OCI-LY3 (cell line): ENCODE measurements around the gene PPP2R5C.

Source experiments
- H2AFZ ChIP-seq: fragments of 200-600, 300-600 bp; shearing (Covaris generic); 2 replicates; pipeline ENCODE4 v1.6.0; 2014; ENCODE audit warnings: antibody characterized with exemption, low read depth, low read length
- H3K27ac ChIP-seq: fragments of 200-600, 300-600 bp; sonication (generic); 2 replicates; pipeline ENCODE4 v1.5.1; 2014; ENCODE audit warnings: mild to moderate bottlenecking, low read length, moderate library complexity, mixed read lengths
- H3K27me3 ChIP-seq: fragments of 200-600, 300-600 bp; sonication (generic); 2 replicates; pipeline ENCODE4 v1.6.1; 2014; ENCODE audit warnings: low read depth, low read length, mixed read lengths
- H3K36me3 ChIP-seq: fragments of 200-600, 300-600 bp; sonication (generic); replicated peaks from 2 replicates; pipeline ENCODE3; 2014; ENCODE audit warnings: low read depth, low read length, mixed read lengths
- H3K4me1 ChIP-seq: fragments of 300-600, 200-600 bp; sonication (generic); 2 replicates; pipeline ENCODE4 v1.6.1; 2014; ENCODE audit warnings: low read length, mixed read lengths
- H3K4me2 ChIP-seq: fragments of 200-600, 300-600 bp; sonication (generic); 2 replicates; pipeline ENCODE4 v1.6.1; 2014; ENCODE audit warnings: low read length, mixed read lengths
- H3K4me3 ChIP-seq: fragments of 300-600, 200-600 bp; sonication (generic); 2 replicates; pipeline ENCODE4 v1.5.1; 2014; ENCODE audit warnings: antibody characterized with exemption, mild to moderate bottlenecking, low read length, moderate library complexity
- H3K79me2 ChIP-seq: fragments of 300-600, 200-600 bp; shearing (Covaris generic); 2 replicates; pipeline ENCODE4 v1.6.1; 2014; ENCODE audit warnings: mild to moderate bottlenecking, low read length, mixed read lengths
- H3K9ac ChIP-seq: fragments of 300-600, 200-600 bp; shearing (Covaris generic); 2 replicates; pipeline ENCODE4 v1.6.0; 2014; ENCODE audit warnings: mild to moderate bottlenecking, low read length, moderate library complexity
- H3K9me3 ChIP-seq: fragments of 200-600, 300-600 bp; shearing (Covaris generic); 2 replicates; pipeline ENCODE4 v1.6.1; 2014; ENCODE audit warnings: low read length, mixed read lengths; ENCODE audit not compliant: insufficient read depth
- H4K20me1 ChIP-seq: fragments of 200-600, 300-600 bp; sonication (generic); 2 replicates; pipeline ENCODE4 v1.6.1; 2016; ENCODE audit warnings: low read length, mixed read lengths; ENCODE audit not compliant: insufficient read depth
- EZH2phosphoT487 ChIP-seq: fragments of 200-600 bp; shearing (Covaris generic); IDR thresholded peaks from 2 replicates; pipeline ENCODE4 v1.6.1; 2018; ENCODE audit warnings: antibody characterized with exemption, mixed run types, low read depth
- TF ChIP-seq, protein P1 (sequence below): fragments of 200-600, 300-600 bp; sonication (generic); IDR thresholded peaks from 2 replicates; pipeline ENCODE4 v1.5.1; 2014; ENCODE audit warnings: antibody characterized with exemption, low read length, low read depth

Gene PPP2R5C

DNA sequence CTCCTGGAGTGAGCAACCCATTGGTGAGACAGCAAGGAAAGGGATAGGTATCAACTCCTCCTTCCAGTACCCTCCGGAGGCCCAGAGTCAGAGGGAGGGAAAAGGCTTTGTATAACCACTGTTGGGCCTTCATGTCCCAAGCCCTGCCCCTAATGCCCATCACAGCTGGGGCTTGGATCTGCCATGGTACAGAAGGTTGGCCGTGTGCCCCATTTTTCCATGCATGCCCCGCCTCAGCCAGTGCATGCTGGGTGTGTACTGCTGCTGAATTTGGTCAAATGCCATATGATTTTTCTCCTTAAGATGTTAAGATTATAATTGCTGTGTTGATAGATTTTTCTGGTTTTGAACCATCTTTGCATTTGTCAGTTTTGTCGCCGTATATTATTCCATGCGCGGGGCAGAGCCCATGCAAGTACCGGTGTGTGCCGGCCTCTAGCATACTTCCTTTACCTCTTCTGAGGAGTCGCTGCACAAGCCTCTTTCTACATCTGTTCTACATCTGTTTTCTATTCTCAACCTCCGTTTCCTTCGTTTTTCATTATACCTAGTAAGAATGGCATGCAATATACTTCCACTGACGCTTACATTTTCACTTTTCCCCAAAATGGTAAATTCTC is 26.6 kb downstream of the PPP2R5C start:
- no peaks in the 10 kb centered on the region for H3K36me3 ChIP-seq
- no peaks in the 10 kb centered on the region for H4K20me1 ChIP-seq
- peaks cover 10% of the 10 kb centered on the region for H3K4me1 ChIP-seq
- no peaks in the 10 kb centered on the region for H3K9me3 ChIP-seq
- H3K27me3 ChIP-seq, result no peaks in the 10 kb centered on the region
- H2AFZ ChIP-seq, result no peak overlapping the region
- H3K27ac ChIP-seq, result no peak overlapping the region
- no peak overlapping the region for H3K4me3 ChIP-seq
- no peak overlapping the region for H3K4me2 ChIP-seq
- TF ChIP-seq, protein P1, sequence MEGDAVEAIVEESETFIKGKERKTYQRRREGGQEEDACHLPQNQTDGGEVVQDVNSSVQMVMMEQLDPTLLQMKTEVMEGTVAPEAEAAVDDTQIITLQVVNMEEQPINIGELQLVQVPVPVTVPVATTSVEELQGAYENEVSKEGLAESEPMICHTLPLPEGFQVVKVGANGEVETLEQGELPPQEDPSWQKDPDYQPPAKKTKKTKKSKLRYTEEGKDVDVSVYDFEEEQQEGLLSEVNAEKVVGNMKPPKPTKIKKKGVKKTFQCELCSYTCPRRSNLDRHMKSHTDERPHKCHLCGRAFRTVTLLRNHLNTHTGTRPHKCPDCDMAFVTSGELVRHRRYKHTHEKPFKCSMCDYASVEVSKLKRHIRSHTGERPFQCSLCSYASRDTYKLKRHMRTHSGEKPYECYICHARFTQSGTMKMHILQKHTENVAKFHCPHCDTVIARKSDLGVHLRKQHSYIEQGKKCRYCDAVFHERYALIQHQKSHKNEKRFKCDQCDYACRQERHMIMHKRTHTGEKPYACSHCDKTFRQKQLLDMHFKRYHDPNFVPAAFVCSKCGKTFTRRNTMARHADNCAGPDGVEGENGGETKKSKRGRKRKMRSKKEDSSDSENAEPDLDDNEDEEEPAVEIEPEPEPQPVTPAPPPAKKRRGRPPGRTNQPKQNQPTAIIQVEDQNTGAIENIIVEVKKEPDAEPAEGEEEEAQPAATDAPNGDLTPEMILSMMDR, result no peak
- TF ChIP-seq EZH2phosphoT487, result no peak
- H3K79me2 ChIP-seq, result no peaks in the 10 kb centered on the region
- H3K9ac ChIP-seq, result no peak overlapping the region

DNA sequence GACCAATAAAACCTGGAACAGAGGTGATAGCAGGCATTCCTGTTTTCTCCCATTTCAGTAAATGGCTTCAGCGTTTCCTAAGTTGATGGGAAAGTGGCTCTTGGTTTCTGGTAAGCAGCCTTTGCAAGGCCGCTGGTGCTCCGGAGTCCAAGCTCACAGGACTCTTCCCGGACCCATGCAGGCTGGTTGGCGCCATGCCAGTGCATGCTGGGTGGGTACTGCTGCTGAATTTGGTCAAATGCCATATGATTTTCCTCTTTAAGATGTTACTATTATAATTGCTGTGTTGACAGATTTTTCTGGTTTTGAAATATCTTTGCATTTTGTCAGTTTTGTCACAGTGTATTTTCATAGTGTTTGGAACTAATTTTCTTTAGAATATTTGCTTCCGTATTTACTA is 27.7 kb downstream of the PPP2R5C start:
- TF ChIP-seq EZH2phosphoT487, result no peak
- TF ChIP-seq, protein P1, result no peak
- Histone ChIP-seq H3K36me3 (no peaks in the 10 kb centered on the region), H3K27me3 (no peaks in the 10 kb centered on the region), H3K4me1 (peaks cover 10% of the 10 kb centered on the region), H3K9ac (no peak overlapping the region), H3K4me3 (no peak overlapping the region), H3K9me3 (0 out of 2 replicates have a peak, but pooled peaks cover 3% of the 10 kb centered on the region), H3K27ac (no peak overlapping the region), H3K4me2 (no peak overlapping the region), H3K79me2 (no peaks in the 10 kb centered on the region), H4K20me1 (no peaks in the 10 kb centered on the region), H2AFZ (no peak overlapping the region)

DNA sequence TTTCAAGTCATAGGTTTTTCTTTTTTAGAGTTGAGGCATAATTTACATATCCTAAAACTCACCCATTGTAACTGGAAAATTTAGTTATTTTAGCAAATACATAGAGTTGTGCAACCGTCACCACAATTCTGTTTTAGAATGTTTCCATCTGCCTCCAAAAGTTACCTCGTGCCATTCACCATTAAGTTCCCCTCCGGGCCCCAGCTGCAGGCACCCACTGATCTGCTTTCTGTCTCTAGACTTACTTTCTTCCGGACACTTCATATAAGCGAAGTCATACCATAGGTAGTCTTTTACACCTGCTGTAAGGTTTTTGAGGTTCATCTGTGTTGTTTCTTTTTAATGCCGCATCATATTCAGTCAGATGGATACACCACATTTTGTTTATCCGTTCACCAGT is 28.7 kb downstream of the PPP2R5C start:
- H3K36me3 ChIP-seq, result no peaks in the 10 kb centered on the region
- H4K20me1 ChIP-seq, result no peaks in the 10 kb centered on the region
- no peak overlapping the region for H3K4me3 ChIP-seq
- no peaks in the 10 kb centered on the region for H3K27me3 ChIP-seq
- 0 out of 2 replicates have a peak, but pooled peaks cover 3% of the 10 kb centered on the region for H3K9me3 ChIP-seq
- H3K9ac ChIP-seq, result no peak overlapping the region
- no peak overlapping the region for H3K4me2 ChIP-seq
- no peaks in the 10 kb centered on the region for H3K79me2 ChIP-seq
- no peak for TF ChIP-seq EZH2phosphoT487
- TF ChIP-seq, protein P1, result no peak
- H2AFZ ChIP-seq, result no peak overlapping the region
- peaks cover 10% of the 10 kb centered on the region for H3K4me1 ChIP-seq
- no peak overlapping the region for H3K27ac ChIP-seq

DNA sequence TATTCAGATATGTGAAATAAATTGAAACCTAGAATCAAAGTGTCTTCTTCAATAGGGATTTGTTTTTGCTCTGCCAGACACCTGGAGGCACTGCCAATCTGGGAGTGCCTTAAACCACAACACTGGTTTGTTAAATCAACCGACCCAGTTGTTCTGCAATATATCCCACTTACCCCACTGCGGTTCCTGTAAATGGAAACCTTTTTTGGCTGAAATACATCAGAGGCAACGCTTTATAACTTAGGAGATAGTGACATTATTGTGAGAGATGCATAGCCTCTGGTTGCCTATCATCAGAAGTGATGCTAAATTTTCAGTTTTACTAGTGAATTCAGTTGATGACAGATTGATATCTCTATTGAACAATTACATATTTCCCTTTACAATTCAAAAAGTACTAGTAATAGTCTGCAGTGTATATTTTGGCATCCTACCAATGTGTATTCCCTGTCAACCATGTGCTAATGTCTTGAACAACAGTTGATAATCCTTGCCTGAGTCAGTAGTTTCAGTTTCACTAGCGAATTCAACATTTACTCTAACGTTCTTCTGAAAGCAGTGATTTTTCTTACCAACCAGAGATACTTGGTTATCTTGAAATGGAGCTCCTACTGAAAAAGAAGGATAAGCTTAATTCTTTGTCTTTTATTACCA is 30.5 kb downstream of the PPP2R5C start:
- no peaks in the 10 kb centered on the region for H4K20me1 ChIP-seq
- H3K27me3 ChIP-seq, result no peaks in the 10 kb centered on the region
- H2AFZ ChIP-seq, result no peak overlapping the region; the same call in 1 of the 2 replicates
- H3K27ac ChIP-seq, result no peak overlapping the region
- peak overlapping the region; percentile 31 for H3K4me3 ChIP-seq
- no peaks in the 10 kb centered on the region for H3K79me2 ChIP-seq
- peaks cover 10% of the 10 kb centered on the region for H3K4me1 ChIP-seq
- H3K36me3 ChIP-seq, result no peaks in the 10 kb centered on the region
- H3K4me2 ChIP-seq, result peak overlapping the region; percentile 59
- H3K9me3 ChIP-seq, result 0 out of 2 replicates have a peak, but pooled peaks cover 3% of the 10 kb centered on the region
- peak overlapping the region; percentile 4; the same call in 1 of the 2 replicates for H3K9ac ChIP-seq
- TF ChIP-seq EZH2phosphoT487, result no peak
- TF ChIP-seq, protein P1, result no peak
